SU-DHL-6 (cell line): ENCODE data around the gene PHKA2.

ENCODE experiments used
- H2AFZ ChIP-seq: fragments of 200-600 bp; sonication (generic); 2 replicates; pipeline ENCODE4 v1.6.1; 2014; ENCODE audit warnings: low read depth, mild to moderate bottlenecking, moderate library complexity, mixed read lengths, antibody characterized with exemption, low read length; ENCODE audit not compliant: severe bottlenecking
- H3F3A ChIP-seq: fragments of 200-600 bp; shearing (Covaris generic); 2 replicates; pipeline ENCODE4 v1.6.0; 2016; ENCODE audit warnings: antibody characterized with exemption, mild to moderate bottlenecking; ENCODE audit not compliant: insufficient read depth
- H3K27ac ChIP-seq: fragments of 200-600 bp; sonication (generic); 2 replicates; pipeline ENCODE4 v1.5.1; 2016; ENCODE audit warnings: low read depth, mild to moderate bottlenecking, low read length, moderate library complexity, mixed read lengths
- H3K27me3 ChIP-seq: fragments of 200-600 bp; sonication (generic), shearing (Covaris generic); 2 replicates; pipeline ENCODE4 v1.6.0; 2014; ENCODE audit warnings: mild to moderate bottlenecking, low read length
- H3K36me3 ChIP-seq: fragments of 200-600 bp; sonication (generic); 2 replicates; pipeline ENCODE4 v1.6.1; 2014; ENCODE audit warnings: mild to moderate bottlenecking, low read length, mixed read lengths
- H3K4me2 ChIP-seq: fragments of 300-600, 200-600 bp; shearing (Covaris generic), sonication (generic); 2 replicates; pipeline ENCODE4 v1.6.0; 2014; ENCODE audit warnings: low read length, low read depth, mild to moderate bottlenecking; ENCODE audit not compliant: poor library complexity, severe bottlenecking
- H3K4me3 ChIP-seq: fragments of 200-600 bp; sonication (generic); 2 replicates; pipeline ENCODE4 v1.5.1; 2014; ENCODE audit warnings: antibody characterized with exemption, low read length, mild to moderate bottlenecking, mixed read lengths; ENCODE audit not compliant: insufficient read depth, poor library complexity, severe bottlenecking
- H3K79me2 ChIP-seq: fragments of 200-600 bp; sonication (generic); 2 replicates; pipeline ENCODE4 v1.6.1; 2014; ENCODE audit warnings: mild to moderate bottlenecking, low read length, moderate library complexity; ENCODE audit not compliant: insufficient read depth
- H3K9ac ChIP-seq: fragments of 200-600 bp; sonication (generic); 2 replicates; pipeline ENCODE4 v1.7.0; 2014; ENCODE audit warnings: mild to moderate bottlenecking, low read length
- H3K9me2 ChIP-seq: fragments of 200-600 bp; sonication (generic); replicated peaks from 2 replicates; pipeline ENCODE4 v1.6.1; 2014; ENCODE audit warnings: low read length; ENCODE audit not compliant: insufficient read depth
- H3K9me3 ChIP-seq: fragments of 200-600 bp; sonication (generic); 2 replicates; pipeline ENCODE4 v1.6.1; 2014; ENCODE audit warnings: low read length, mixed read lengths; ENCODE audit not compliant: insufficient read depth
- H4K20me1 ChIP-seq: fragments of 200-600 bp; sonication (generic); 2 replicates; pipeline ENCODE4 v1.6.1; 2014; ENCODE audit warnings: low read depth, mild to moderate bottlenecking, antibody characterized with exemption, low read length, moderate library complexity, mixed read lengths
- CTCF ChIP-seq: fragments of 200-600 bp; sonication (generic); IDR thresholded peaks from one replicate; pipeline ENCODE4 v1.5.1; 2017; ENCODE audit warnings: antibody characterized with exemption, mild to moderate bottlenecking, low read length, moderate library complexity; ENCODE audit not compliant: insufficient read depth, poor library complexity, severe bottlenecking
- EZH2phosphoT487 ChIP-seq: fragments of 200-600 bp; sonication (generic), shearing (Covaris generic); conservative IDR thresholded peaks from 2 replicates; pipeline ENCODE4 v1.6.1; 2018; ENCODE audit warnings: mild to moderate bottlenecking, antibody characterized with exemption, low read length, moderate library complexity, mixed read lengths

Gene PHKA2

GRCh38 chrX:18871161-18871890 is 112.6 kb downstream of the PHKA2 start:
- no peak overlapping the region for H3K9ac ChIP-seq
- no peaks in the 10 kb centered on the region for H3K36me3 ChIP-seq
- H3K9me2 ChIP-seq, result no peaks in the 10 kb centered on the region
- H3K27ac ChIP-seq, result no peak overlapping the region
- no peak overlapping the region for H3K4me2 ChIP-seq
- H2AFZ ChIP-seq, result no peak overlapping the region
- no peak for TF ChIP-seq EZH2phosphoT487
- TF ChIP-seq CTCF, result no peak
- H3K4me3 ChIP-seq, result no peak overlapping the region
- H3F3A ChIP-seq, result no peaks in the 10 kb centered on the region
- H3K27me3 ChIP-seq, result no peaks in the 10 kb centered on the region
- no peaks in the 10 kb centered on the region for H3K9me3 ChIP-seq
- no peaks in the 10 kb centered on the region for H4K20me1 ChIP-seq
- no peaks in the 10 kb centered on the region for H3K79me2 ChIP-seq

- Histone ChIP-seq H3K36me3 (no peaks in the 10 kb centered on the region), H3K79me2 (no peaks in the 10 kb centered on the region), H4K20me1 (no peaks in the 10 kb centered on the region), H3F3A (no peaks in the 10 kb centered on the region), H3K9ac (no peak overlapping the region), H3K9me2 (no peaks in the 10 kb centered on the region), H3K4me2 (no peak overlapping the region), H2AFZ (no peak overlapping the region), H3K27me3 (no peaks in the 10 kb centered on the region), H3K27ac (no peak overlapping the region), H3K4me3 (no peak overlapping the region), H3K9me3 (no peaks in the 10 kb centered on the region)
- no peak for TF ChIP-seq CTCF
- no peak for TF ChIP-seq EZH2phosphoT487
Observed at GRCh38 chrX:18864390-18864920, 119.5 kb downstream of the PHKA2 start.

- Histone ChIP-seq H3K4me3 (no peak overlapping the region), H3K4me2 (no peak overlapping the region), H3F3A (no peaks in the 10 kb centered on the region), H2AFZ (no peak overlapping the region), H3K79me2 (no peaks in the 10 kb centered on the region), H3K27me3 (no peaks in the 10 kb centered on the region), H3K9ac (no peak overlapping the region), H3K9me2 (no peaks in the 10 kb centered on the region), H4K20me1 (no peaks in the 10 kb centered on the region), H3K27ac (no peak overlapping the region), H3K9me3 (no peaks in the 10 kb centered on the region), H3K36me3 (no peaks in the 10 kb centered on the region)
- TF ChIP-seq EZH2phosphoT487 (no peak), CTCF (no peak)
Observed at GRCh38 chrX:18861511-18861910, 122.4 kb downstream of the PHKA2 start.
